Measurements from ENCODE around the gene R3HDM1. TPM values are rescaled to one million over a fixed set of nuclear protein-coding genes. Genes with fewer than 3 reads are reported as not detected.

R3HDM1 gene
- total and polyA plus RNA-seq, 2 donors (not counting 1 experiment from before 2014, with no cell fraction given), result 12.4 to 33.1 TPM

- no peaks in the 10 kb centered on the region for H3K27me3 ChIP-seq (ENCODE audit: control insufficient read depth, insufficient read depth, low read length)
- H3K36me3 ChIP-seq (ENCODE audit: control insufficient read depth, insufficient read depth, low read length), result peaks cover 16% of the 10 kb centered on the region
- H3K9ac ChIP-seq (ENCODE audit: insufficient read depth, low read length), result no peak overlapping the region
- no peaks in the 10 kb centered on the region for H3K9me3 ChIP-seq (ENCODE audit: control insufficient read depth, insufficient read depth, low read depth, low read length)
- no peak overlapping the region for H3K4me2 ChIP-seq (ENCODE audit: extremely low read depth, insufficient read depth, low read length)
- DNase-seq (ENCODE audit: low read depth in 2 of 2), result no peak
- TF ChIP-seq EZH2 (IDR thresholded peaks at IDR 0.05; ENCODE audit: low read length, missing control alignments), result no peak
- no peak for TF ChIP-seq CTCF (conservative IDR thresholded peaks at IDR 0.05 in 1 of 2, IDR thresholded peaks at IDR 0.05 in 1 of 2; ENCODE audit: low read depth in 1 of 2, low read length in 2 of 2)
- no peaks in the 10 kb centered on the region for H3K4me1 ChIP-seq (ENCODE audit: control insufficient read depth, extremely low read depth, insufficient read depth, low read length)
- H3K79me2 ChIP-seq (ENCODE audit: control insufficient read depth, insufficient read depth, low read length), result no peaks in the 10 kb centered on the region
- no peak overlapping the region for H3K4me3 ChIP-seq (replicated peaks in 1 of 4; ENCODE audit: control extremely low read depth in 1 of 4, insufficient read depth in 1 of 4, low read depth in 3 of 4, low read length in 4 of 4)
- no peak overlapping the region for H2AFZ ChIP-seq (ENCODE audit: low read length)
- no peaks in the 10 kb centered on the region for H4K20me1 ChIP-seq (ENCODE audit: control insufficient read depth, extremely low read depth, insufficient read depth, low read length)
- H3K27ac ChIP-seq (ENCODE audit: insufficient read depth, low read length), result no peak overlapping the region
Measured at GRCh38 chr2:135768863-135769262, 237.6 kb downstream of the R3HDM1 start.

- no peak for TF ChIP-seq CTCF (conservative IDR thresholded peaks at IDR 0.05 in 1 of 2, IDR thresholded peaks at IDR 0.05 in 1 of 2; ENCODE audit: low read depth in 1 of 2, low read length in 2 of 2)
- no peak for TF ChIP-seq EZH2 (IDR thresholded peaks at IDR 0.05; ENCODE audit: low read length, missing control alignments)
- DNase-seq (ENCODE audit: low read depth in 2 of 2), result no peak
- Histone ChIP-seq H3K9ac (ENCODE audit: insufficient read depth, low read length) (no peak overlapping the region), H2AFZ (ENCODE audit: low read length) (no peak overlapping the region), H3K27me3 (ENCODE audit: control insufficient read depth, insufficient read depth, low read length) (no peaks in the 10 kb centered on the region), H3K4me3 (replicated peaks in 1 of 4; ENCODE audit: control extremely low read depth in 1 of 4, insufficient read depth in 1 of 4, low read depth in 3 of 4, low read length in 4 of 4) (no peak overlapping the region), H3K36me3 (ENCODE audit: control insufficient read depth, insufficient read depth, low read length) (peaks cover 10% of the 10 kb centered on the region), H3K79me2 (ENCODE audit: control insufficient read depth, insufficient read depth, low read length) (no peaks in the 10 kb centered on the region), H4K20me1 (ENCODE audit: control insufficient read depth, extremely low read depth, insufficient read depth, low read length) (no peaks in the 10 kb centered on the region), H3K9me3 (ENCODE audit: control insufficient read depth, insufficient read depth, low read depth, low read length) (no peaks in the 10 kb centered on the region), H3K27ac (ENCODE audit: insufficient read depth, low read length) (no peak overlapping the region), H3K4me2 (ENCODE audit: extremely low read depth, insufficient read depth, low read length) (no peak overlapping the region), H3K4me1 (ENCODE audit: control insufficient read depth, extremely low read depth, insufficient read depth, low read length) (no peaks in the 10 kb centered on the region)
Measured at GRCh38 chr2:135773319-135773718, 242.0 kb downstream of the R3HDM1 start.

- TF ChIP-seq EZH2 (IDR thresholded peaks at IDR 0.05; ENCODE audit: low read length, missing control alignments) (no peak), CTCF (conservative IDR thresholded peaks at IDR 0.05 in 1 of 2, IDR thresholded peaks at IDR 0.05 in 1 of 2; ENCODE audit: low read depth in 1 of 2, low read length in 2 of 2) (no peak)
- DNase-seq (ENCODE audit: low read depth in 2 of 2), result peak; percentile 45 to 50
- no peaks in the 10 kb centered on the region for H4K20me1 ChIP-seq (ENCODE audit: control insufficient read depth, extremely low read depth, insufficient read depth, low read length)
- H3K79me2 ChIP-seq (ENCODE audit: control insufficient read depth, insufficient read depth, low read length), result no peaks in the 10 kb centered on the region
- no peak overlapping the region for H3K4me3 ChIP-seq (replicated peaks in 1 of 4; ENCODE audit: control extremely low read depth in 1 of 4, insufficient read depth in 1 of 4, low read depth in 3 of 4, low read length in 4 of 4)
- no peaks in the 10 kb centered on the region for H3K27me3 ChIP-seq (ENCODE audit: control insufficient read depth, insufficient read depth, low read length)
- H2AFZ ChIP-seq (ENCODE audit: low read length), result no peak overlapping the region
- no peak overlapping the region for H3K27ac ChIP-seq (ENCODE audit: insufficient read depth, low read length)
- no peaks in the 10 kb centered on the region for H3K9me3 ChIP-seq (ENCODE audit: control insufficient read depth, insufficient read depth, low read depth, low read length)
- no peak overlapping the region for H3K9ac ChIP-seq (ENCODE audit: insufficient read depth, low read length)
- H3K4me1 ChIP-seq (ENCODE audit: control insufficient read depth, extremely low read depth, insufficient read depth, low read length), result no peaks in the 10 kb centered on the region
- H3K4me2 ChIP-seq (ENCODE audit: extremely low read depth, insufficient read depth, low read length), result no peak overlapping the region
- H3K36me3 ChIP-seq (ENCODE audit: control insufficient read depth, insufficient read depth, low read length), result peaks cover 10% of the 10 kb centered on the region
Measured at GRCh38 chr2:135773917-135774316, 242.6 kb downstream of the R3HDM1 start.

Other genes with a start within 250 kb of the R3HDM1 start
- gene ZRANB3, start 266 bp upstream of the R3HDM1 start, total RNA-seq, result 6.4 and 7.4 TPM in 2 replicates
- 4.8 TPM in 2 replicates for gene ZRANB3, start 266 bp upstream of the R3HDM1 start, polyA plus RNA-seq
- 64.5 and 78.8 TPM in 2 replicates for gene UBXN4, start 210.4 kb downstream of the R3HDM1 start, total RNA-seq
- 76.9 and 108 TPM in 2 replicates for gene UBXN4, start 210.4 kb downstream of the R3HDM1 start, polyA plus RNA-seq